NCI-H187 treated with DMSO at 0.1 percent for 48 hours (cell line): ENCODE results near the gene SLC39A13.

ENCODE experiments used
- DNase-seq: peaks from one replicate; lab custom pipeline; 2025; lab: John Stamatoyannopoulos, UW

Gene SLC39A13

DNA sequence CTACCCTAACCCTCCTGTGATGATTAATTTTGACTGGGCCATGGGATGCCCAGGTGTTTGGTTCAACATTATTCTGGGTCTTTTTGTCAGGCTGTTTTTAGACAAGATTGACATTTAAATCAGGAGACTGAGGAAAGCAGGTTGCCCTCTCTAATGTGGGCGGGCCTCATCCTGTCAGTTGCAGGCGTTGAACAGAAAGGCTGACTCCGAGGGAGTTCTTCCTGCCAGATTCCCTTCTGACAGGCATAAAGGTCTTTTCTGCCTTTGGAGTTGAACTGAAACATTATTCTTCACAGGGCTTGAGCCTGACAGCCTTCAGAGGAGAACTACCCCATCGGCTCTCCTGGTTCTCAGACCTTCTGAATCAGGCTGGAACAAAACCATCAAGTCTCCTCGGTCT, 22.1 kb downstream of the SLC39A13 start:
- no peak for DNase-seq

DNA sequence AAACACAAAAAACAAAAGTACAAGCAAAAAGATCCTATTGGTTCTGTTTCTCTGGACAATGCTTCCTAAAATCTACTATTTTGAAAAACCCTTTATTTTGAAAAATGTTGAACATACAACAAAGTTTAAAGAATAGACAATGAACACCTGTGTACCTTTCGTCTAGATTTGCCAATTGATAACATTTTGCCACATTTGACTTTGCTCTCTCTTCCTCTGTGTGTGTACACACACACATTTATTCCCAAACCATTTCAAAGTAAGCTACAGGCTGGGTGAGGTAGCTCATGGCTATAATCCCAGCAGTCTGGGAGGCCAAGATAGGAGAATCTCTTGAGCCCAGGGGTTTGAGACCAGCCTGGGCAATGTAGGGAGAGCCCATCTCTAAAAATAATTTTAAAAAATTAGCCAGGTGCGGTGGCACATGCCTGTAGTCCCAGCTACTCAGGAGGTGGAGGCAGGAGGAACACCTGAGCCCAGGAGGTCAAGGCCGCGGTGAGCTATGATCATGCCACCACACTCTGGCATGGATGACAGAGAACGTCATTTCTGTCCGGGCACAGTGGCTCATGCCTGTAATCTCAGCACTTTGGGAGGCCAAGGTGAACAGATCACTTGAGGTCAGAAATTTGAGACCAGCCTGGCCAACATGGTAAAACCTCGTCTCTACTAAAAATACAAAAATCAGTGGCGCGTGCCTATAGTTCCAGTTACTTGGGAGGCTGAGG, 23.1 kb downstream of the SLC39A13 start:
- DNase-seq: no peak

DNA sequence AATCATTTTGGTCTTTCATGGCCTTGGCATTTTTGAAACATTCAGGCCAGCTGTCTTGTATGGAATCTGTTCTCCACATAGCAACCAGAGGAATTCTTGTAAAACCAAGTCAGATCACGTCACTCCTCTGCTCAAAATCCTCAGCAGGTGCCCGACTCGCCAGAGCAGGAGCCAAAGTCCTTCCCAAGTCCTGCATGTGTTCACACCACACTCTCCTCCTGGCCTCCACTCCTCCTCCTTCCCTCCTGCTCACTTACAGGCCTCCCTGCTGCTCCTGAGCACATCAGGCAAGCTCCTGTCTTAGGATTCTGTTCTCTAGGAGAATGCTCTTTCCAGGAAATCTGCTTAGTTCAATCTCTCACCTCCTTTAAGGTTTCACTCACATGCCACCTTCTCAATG, 24.8 kb downstream of the SLC39A13 start:
- DNase-seq: no peak

DNA sequence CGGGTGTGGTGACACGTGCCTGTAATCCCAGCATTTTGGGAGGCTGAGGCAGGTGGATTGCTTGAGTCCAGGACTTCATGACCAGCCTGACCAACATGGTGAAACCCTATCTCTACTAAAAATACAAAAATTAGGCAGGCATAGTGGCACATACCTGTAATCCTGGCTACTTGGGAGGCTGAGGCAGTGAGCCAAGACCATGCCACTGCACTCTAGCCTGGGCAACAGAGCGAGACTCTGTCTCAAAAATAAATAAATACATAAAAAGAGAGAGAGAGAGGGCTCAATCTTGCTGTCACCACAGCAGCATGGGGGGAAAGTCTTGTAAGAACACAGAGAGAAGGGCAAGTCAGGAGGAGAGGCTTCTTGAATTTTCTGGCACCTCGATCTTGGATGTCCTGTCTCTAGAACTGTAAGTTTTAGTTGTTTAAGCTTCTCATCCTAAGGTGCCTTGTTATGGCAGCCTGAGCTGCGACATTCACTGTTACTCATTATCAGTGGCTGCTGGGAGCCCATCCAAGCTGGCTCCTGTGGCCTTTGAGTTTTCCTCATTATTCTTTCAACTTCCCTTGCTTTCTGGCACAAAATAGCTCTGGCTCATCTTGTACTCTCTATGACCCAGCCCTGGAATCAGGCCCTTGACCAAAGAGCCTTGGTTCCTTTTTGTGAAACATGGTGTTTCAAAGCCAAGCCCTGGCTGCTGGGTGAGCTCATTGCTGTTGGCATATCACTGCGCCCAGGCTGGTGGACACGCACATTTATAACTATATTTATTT, 25.8 kb downstream of the SLC39A13 start:
- no peak for DNase-seq

DNA sequence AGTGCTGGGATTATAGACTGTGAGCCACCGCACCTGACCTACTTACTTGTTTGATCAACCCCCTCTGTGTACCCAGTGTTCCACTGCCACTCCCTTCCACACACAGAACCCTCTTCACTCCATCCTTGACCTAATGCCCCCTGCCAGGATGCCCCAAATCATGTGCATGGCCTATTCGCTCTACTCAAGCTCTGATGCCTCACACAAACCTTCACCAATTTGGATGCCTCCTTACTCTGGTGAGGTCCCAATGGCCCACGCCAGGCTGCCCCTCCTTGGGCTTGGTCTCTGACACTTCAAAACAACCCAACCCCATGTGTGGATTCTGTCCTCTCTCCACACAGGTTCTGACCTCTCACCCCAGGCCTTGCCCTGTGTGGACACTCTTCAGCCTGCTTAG, 27.3 kb downstream of the SLC39A13 start:
- no peak for DNase-seq

DNA sequence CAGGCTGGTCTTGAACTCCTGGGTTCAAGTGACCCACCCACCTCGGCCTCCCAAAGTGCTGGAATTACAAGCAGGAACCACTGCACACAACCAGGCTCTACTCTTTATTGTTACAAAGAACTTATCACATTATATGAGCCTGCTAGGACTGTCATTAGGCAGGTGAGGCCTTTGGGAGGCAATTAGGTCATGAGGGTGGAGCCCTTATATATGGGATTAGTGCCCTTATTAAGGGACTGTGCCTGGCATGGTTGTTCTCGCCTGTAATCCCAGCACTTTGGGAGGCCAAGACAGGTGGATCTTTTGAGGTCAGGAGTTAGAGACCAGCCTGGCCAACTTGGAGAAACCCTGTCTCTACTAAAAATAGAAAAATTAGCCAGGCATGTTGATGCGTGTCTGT, 28.3 kb downstream of the SLC39A13 start:
- no peak for DNase-seq

DNA sequence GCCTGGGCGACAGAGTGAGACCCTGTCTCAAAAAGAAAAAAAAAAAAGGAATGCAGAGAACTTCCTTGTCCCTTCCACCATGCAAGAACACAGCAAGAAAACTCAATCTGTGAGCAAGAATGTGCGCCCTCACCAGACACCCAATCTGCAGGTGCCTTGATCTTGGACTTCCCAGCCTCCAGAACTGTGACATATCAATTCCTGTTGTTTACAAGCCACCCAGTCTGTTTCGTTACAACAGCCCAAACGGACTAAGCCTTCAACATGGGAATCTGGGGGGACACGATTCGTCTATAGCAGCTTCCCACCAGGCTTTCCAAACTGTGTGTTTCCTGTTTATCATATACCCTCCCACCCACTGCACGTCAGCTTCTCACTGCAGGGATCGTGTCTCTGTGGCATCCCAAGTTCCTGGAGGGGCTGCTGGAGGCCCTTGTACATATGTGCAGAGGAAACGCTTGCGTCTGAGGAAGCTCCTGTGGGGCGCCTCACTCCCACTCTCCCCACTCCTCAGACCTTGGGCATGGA, 28.9 kb downstream of the SLC39A13 start:
- no peak for DNase-seq

DNA sequence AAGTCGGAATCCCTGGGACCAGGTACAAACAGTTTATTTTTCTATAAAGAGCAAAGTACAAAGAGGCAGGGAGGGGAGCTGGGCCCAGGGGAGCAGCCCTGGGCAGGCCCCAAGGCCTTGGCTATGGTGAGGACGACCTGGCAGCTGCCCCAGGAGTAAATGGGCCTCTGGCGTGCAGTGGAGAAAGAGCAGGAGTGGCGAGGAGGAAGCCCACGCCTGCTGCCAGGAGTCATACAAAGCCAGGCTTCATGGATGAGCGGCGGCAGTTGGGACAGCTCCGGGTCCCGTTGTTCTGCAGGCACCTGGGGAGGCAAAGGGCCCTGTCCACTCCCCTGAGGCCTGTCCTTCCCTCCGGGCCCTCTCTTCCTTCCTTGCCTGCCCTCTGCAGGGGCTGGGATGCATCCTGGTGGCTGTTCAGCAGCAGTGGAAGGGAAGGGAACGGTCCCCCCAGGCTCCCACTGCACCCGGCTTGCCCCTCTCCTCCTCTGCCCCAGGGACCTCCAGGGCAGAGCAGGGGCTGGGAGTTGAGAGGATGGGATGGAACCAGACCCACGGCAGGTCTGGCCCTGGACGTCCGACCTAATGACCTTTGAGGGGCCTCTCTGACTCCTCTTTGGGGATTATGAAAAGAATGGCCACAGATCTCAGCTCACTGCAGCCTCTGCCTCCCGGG, 29.5 kb downstream of the SLC39A13 start:
- DNase-seq: no peak

DNA sequence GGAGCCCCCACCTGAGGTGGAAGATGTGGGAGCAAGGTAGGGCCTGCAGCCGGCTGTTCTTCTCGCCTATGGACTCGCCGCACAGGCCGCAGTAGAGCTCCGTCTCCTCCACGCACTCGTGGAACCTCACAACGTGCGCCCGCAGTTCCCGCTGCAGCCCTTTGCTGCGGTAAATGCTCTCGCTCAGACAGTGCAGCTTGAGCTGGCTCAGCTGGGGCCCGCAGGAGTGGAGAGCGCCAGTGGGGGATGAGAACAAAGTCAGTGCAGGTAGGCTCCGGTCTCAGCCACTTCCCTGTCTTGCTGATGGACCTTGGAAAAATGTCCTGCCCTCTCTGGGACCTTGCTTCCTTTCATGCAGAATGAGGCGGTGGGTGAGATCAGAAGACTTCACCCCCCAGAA, 30.3 kb downstream of the SLC39A13 start:
- no peak for DNase-seq

DNA sequence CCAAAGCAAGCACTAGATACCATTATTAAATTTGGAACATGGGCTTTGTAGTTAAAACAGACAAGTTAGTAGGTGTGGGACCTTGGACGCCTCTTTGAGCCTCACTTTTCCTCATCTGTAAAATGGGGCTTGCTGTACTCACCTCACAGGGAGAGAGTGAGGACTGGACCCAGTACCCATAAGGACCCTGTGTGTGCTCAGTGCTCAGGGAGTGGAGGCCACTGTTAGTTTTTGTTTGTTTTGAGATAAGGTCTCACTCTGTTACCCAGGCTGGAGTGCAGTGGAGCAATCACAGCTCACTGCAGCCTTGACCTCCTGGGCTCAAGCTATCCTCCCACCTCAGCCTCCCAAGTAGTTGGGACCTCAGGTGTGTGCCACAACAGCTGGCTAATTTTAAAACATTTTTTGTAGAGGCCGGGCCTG, 31.7 kb downstream of the SLC39A13 start:
- no peak for DNase-seq

DNA sequence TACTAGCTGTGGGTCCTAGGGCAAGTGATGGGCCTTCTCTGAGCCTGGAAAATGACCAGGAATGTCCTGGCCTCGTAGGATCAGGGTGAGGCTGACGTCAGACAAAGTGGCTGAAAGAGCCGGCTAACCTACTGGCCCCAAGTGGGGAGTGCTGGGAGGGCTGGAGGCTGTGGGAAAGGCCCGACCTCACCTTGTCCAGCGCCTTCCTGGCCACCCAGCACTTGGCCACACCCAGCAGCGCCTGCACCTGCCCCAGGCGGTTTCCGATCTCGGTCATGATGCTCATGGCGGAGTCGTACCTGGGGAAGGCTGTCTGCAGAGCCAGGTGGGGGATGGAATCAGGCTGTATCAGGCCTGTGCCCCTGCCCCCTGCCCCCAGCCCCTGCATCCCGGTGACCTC, 33.0 kb downstream of the SLC39A13 start:
- DNase-seq: no peak

DNA sequence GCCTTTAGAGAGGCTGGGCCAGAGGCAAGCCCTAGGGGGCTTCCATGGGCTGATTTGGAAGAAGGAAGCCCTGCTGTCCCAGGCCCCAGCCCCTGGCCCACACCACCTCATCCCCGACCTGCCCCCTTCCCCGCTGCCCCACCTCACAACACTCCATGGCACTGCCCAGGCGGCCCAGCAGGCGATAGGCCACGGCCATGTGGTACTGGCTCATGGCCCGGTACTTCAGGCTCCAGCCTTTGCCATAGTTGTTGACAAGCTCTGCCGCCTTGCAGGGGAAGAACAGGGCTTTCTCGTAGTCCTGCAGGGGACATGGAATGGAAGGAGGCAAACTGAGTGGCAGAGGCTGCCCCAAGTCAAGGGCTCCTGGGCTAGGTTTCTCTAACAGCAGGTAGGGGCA, 34.1 kb downstream of the SLC39A13 start:
- DNase-seq: no peak

DNA sequence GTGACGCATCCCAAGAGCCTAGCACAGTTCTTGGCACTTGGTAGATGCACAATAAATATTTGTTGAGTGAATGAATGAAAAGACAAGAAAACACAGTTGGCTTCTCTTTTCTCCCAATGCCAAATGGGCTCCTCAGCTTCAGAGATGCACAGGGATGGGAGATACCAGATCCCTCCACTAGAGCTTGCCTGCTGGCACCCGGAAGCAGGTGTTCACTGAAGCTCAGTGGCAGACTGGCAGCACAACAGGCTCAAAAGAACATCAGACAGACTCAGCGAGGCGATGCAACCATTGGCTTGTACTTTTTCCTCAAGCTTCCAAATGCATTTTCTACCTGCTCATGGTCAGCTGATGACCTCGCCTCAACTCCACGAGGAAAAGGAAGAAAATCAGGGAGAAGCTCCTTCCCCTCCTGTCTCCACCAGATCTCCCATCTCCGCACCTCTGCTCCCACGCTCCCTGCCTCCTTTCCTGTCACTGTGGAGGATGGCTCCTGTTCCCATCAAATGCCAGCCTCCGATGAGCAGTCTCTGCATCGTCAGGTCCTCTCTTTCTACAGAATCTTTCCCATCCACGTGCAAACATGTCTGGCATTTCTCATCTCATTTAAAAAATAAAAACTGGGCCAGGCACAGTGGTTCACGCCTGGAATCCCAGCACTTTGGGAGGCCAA, 34.8 kb downstream of the SLC39A13 start:
- DNase-seq: no peak

DNA sequence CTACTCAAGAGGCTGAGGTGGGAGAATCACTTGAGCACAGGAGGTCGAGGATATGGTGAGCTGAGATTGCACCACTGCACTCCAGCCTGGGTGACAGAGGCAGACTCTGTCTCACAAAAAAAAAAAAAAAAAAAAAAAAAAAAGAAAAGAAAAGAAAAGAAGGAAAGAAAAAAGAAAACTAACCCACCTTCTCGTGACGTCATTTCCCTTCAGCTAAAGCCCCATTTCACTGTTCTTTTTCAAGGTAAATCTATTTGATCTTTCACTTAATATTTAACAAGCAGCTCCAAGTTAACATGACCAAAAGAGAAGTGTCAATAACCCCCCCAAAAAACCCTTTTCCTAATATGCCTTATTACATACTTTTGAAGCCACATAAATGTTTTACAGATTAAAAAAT, 35.4 kb downstream of the SLC39A13 start:
- no peak for DNase-seq

DNA sequence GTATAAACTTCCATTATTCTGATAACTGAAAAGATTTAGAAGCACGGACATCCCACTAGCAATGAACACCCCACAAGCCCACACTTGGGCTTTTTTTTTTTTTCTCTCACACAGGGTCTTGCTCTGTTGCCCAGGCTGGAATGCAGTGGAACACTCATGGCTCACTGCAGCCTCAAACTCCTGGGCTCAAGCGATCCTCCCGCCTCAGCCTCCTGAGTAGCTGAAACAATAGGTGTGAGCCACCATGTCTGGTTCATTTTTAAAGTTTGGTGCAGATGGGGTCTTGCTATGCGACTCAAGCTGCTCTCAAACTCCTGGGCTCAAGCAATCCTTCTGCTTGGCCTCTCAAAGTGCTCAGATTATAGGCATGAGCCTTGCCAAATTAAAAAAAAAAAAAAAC, 37.5 kb downstream of the SLC39A13 start:
- DNase-seq: no peak

DNA sequence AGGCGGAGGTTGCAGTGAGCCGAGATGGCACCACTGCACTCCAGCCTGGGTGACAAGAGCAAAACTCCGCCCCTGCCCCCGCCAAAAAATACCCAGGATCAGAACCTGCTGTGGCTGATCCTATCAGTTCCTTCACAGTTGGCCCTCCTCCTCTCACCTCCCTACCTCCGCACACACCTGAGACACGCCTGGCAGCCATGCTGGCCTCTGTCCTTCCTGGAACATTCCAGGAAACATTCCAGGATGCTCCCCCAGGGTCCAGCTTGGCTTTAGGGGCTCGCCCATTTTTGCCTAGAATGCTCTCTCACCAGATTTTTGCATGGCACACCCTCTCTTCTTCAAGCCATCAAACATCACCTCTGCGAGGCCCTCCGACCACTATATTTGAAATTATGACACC, 38.4 kb downstream of the SLC39A13 start:
- no peak for DNase-seq

DNA sequence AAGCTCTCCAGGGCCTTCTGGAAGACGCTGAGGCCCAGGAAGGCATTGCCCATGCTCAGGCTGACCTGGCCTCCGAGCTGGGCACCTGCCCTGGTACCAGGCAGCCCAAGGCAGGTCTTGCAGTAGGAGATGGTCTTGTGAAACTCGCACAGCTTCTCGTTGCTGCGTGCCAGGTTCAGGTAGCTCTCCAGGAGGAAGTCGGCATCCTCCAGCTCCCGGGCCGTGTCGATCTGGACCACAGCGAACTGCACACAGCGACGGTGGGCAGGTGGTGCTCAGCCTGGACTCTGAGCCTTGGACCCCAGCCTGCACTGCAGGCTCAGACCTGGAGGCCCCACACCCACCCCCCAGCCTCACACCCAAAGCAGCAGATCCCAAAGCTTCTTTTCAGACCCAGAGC, 39.5 kb downstream of the SLC39A13 start:
- DNase-seq: no peak

DNA sequence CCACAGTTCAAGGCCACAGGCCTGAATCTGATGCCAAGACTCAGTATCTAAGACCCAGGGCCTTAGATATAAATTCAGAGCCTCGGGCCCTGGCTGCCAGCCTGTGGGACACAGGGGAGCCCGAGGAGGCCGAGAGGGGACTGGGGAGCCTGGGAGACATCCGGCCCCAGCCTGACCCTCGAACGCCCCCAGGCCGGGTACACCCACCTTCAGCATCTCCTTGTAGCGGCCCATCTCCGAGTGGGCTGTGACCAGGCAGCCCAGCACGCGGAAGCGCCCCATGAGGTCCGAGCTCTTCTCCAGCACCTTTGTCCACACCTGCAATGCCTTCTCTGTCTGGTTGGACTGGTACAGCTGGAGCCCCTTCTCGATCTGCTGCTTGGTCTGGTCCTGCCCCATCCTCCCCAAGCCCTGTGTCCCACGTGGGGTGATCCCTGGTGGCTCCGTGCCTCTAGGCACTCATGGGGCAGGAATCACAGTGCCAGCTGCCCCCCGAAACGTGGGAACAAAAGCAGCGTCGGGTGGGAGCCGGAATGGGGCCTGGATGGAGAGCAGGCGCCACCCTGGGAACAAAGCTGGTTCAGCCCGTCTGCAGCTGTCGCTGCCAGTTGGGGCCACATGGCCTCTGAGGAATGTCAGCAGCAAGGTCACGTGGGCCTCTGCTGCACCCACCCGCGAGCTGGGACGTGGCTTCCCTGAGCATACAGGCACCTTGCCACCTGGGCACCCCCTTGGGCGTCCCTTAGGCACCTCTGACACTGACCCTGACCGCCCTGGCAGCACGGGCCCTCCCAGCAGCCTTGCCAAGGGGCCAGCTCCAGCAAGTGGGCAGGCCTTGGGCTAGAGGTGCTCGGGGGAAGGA, 40.4 kb downstream of the SLC39A13 start, which contains the start of gene RAPSN:
Gene RAPSN, minus strand, starts transcription at position 571 of the 862 bp plus-strand sequence. Its CDS starts 172 bp downstream, at position 399.
- DNase-seq: no peak

DNA sequence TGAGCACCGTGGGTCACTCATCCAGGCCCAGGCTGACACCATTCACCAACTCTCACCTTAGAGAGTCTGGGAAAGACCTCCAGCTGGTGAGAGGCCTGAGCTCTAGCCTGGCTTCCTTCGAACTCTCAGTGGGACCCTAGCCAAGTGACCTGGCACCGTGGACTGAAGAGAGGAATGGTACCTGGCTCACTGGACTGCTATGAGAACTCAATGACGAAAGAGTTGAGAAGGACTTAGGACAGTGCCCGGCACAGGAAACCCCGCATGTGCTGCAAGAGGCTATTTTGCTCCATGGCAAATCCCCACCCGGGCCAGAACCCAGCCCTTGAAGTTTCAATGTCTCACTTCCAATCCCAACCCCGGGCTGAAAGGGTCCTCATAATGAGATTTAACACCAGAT, 41.2 kb downstream of the SLC39A13 start:
- DNase-seq: no peak

DNA sequence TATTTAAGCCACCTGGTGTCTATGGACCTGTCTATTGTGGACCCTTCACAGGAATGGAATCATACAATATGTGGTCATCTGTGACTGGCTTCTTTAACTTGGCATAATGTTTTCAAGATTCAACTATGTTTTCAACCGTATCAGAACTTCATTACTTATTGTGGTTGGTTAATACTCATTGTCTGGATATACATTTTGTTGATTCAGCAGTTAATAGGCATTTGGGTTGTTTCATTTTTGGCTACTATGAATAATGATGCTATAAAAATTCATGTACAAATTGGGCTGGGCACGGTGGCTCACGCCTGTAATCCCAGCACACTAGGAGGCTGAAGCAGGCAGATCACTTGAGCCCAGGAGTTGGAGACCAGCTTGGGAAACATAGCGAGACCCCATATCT, 43.0 kb downstream of the SLC39A13 start:
- no peak for DNase-seq

DNA sequence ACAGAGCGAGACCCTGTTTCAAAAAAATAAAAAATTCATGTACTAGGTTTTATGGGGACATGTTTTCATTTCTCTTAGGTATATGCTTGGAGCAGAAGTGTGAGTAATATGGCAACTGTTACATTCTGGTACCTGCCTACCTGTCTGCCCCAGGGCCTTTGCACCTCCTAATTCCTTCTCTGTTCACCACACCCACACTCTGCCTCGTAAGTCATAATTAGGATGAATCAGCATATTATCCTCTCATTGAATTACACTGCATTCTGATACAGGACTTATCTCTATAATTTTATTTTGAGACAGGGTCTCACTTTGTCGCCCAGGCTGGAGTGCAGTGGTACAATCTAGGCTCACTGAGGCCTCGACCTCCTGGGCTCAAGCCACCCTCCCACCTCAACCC, 43.6 kb downstream of the SLC39A13 start:
- DNase-seq: no peak
